Fibroblast of gingiva (primary cell): ENCODE measurements around the gene FCN1.

Source experiments
- DNase-seq: peaks from one replicate; pipeline ENCODE4 v3.0.0-alpha.2; 2011; ENCODE audit warnings: low read depth

Gene FCN1

GRCh38 chr9:134951461-134951860, 33.7 kb upstream of the FCN1 start:
- DNase-seq: no peak

DNA sequence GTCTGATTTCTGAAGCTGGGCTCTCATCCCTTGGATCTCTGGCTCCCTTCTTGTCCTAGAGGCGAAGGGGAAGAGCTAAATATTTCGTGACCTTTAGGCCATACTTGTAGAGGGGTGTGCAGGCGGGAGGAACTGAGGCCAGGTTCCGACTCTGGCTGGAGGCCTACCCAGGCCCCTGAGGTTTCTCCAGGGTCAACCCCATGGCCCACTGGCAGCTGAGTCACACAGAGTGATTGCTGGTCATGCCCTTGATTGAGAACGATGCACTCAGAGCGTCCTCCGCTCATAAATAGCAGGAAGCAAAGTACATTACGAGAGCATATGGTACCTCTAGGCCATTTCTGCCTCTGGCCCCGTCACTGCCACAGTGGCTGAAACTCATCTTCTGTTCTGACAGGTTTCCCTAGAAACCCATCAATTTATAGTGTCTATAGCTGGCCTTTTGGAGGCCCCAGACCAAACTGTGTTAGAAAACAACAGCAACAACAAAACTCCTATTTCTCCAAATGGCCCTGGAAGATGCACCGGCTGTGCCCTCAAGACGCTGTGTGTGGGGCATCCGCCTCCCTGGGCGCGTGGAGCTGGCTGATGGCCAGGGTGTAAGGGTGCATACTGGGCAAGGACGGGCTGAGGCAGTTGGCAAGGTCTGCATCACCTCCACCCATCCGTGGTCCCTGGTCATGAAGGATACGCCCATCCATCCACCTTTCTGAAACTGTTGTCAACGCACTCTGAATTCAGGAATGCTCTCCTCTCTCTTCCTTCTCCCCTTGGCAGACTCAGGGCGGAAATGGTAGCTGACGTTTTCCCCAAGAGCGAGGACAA, 32.9 kb upstream of the FCN1 start:
- no peak for DNase-seq

GRCh38 chr9:134949681-134950385, 32.1 kb upstream of the FCN1 start:
- DNase-seq: no peak

GRCh38 chr9:134948149-134948548, 30.4 kb upstream of the FCN1 start:
- DNase-seq: no peak

DNA sequence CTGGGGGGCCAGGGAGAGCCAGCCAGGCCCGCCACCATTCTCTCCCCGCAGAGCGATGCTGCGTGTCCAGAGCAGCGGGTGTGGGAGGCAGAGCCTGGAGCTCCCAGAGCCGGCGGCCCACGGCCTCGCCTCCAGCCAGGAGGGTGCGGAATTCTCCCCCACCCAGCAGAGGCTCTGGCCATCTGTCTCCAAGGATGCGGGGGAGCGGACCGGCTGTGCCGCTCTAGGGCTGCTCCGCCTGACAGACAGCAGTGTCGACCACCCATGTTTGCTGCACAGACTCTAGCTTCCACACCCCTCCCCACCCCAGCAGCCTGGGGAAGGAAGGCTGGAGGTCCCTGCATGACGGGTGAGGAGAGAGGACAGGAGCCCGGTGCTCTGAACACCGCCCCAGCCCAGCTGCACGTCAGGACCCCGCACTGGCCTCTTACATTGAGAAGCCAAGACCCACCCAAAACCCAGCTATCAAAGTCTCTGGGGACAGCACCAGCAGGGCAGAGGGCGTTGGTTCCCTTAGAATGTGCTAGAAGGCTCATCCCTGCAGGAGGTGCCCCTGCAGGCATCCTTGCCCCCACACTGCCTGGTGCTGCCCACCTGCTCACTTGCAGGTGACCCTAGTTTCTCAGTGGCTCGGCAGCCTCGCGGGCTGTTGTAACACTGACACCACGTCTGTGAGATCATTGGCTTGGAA, 29.7 kb upstream of the FCN1 start:
- no peak for DNase-seq

- DNase-seq: no peak
Measured at GRCh38 chr9:134946663-134947062, 29.0 kb upstream of the FCN1 start.

DNA sequence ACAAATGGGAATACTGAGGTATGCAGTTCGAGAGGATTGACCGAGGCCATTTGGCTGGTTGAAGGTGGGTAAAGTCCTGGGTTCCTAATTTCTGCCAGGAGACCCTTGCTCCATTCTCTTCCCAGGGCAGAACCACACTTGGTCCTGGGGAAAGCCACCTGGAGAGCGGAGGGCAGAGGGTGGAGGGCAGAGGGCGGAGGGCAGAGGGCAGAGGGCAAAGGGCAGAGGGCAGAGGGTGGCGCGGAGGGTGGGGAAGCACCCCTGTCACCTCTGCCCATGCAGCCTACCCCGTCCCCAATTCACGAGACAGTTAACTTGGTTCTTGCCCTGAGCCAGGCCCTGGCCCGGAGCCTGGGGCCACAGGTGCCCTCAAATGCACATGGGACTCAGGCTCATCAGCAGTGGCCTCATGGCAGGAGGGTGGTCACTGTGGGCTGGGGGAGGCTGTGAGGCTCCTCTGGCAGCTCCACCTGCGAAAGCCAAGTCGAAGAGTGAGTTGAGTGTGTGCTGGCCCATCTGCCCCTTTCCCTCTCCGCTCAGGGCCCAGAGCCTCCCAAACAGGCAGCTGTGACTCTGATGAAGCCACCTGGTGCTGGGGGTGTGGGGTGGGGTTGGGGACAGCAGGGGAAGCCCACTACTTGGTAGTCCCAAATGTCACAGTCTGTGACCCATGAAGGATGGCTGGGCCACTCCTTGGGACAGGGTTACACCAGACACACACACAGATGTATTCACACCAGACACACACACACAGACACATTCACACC, 28.0 kb upstream of the FCN1 start:
- DNase-seq: no peak

DNA sequence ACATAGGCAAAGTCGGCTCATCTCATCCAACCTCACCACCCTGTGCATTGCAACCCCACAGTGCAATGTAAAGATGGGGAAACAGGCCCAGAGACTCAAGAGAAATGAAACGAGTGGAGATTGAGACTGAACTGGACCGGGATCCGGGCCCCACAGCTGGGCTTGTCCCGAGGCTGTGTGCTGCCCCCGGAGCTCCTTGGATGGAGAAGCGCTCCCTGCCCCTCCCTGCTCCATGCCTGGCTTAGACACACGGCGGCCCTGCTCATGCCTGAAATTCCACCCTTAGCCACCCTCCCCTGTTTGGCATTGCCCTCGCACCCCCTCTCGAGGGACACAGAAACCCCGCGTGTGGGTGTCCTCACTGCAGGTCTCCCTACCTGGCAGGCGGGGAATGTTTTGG, 27.2 kb upstream of the FCN1 start:
- no peak for DNase-seq

DNA sequence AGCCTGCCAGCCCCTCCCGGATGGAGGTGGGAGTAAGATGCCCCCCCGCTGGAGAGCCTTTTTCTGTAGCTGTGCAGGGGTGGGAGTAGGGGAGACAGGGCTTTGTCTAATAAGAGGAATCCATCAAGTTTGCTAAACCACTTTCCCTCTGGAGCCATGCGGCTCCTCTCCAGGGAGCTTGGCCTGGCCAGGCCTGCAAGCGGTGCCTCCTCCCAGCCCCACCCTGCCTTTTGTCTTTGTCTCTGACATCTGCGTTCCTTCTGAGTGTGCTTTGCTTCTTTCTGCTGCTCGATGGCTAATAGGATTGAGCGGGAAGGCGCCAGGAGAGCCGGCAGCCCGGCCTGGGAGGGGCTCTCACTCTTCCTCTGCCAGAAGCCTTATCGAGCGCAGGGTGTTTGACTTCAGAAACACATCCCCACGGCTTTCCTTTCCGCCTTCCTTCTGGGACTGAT, 26.7 kb upstream of the FCN1 start:
- no peak for DNase-seq

GRCh38 chr9:134943836-134944235, 26.1 kb upstream of the FCN1 start:
- no peak for DNase-seq

- no peak for DNase-seq
Measured at GRCh38 chr9:134943411-134943810, 25.7 kb upstream of the FCN1 start.

DNA sequence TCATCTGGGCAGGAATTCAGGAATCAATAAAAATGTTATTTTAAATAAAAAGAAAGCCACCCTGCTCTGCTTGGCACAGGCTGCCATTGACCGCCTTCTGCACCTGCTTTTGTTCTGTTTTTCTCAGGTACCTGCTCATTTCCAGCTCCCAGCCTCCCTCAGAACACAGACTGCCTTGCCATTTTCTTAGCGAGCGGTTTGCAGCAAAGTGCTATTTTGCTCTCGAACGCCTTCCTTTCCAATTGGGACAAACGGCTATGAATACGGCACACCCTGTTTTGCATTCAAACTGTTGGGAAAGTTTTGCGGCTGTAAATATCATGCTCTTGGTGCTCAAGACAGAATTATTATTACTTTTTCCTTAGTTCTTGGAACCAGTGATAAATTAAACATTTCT, 25.1 kb upstream of the FCN1 start:
- DNase-seq: no peak

DNA sequence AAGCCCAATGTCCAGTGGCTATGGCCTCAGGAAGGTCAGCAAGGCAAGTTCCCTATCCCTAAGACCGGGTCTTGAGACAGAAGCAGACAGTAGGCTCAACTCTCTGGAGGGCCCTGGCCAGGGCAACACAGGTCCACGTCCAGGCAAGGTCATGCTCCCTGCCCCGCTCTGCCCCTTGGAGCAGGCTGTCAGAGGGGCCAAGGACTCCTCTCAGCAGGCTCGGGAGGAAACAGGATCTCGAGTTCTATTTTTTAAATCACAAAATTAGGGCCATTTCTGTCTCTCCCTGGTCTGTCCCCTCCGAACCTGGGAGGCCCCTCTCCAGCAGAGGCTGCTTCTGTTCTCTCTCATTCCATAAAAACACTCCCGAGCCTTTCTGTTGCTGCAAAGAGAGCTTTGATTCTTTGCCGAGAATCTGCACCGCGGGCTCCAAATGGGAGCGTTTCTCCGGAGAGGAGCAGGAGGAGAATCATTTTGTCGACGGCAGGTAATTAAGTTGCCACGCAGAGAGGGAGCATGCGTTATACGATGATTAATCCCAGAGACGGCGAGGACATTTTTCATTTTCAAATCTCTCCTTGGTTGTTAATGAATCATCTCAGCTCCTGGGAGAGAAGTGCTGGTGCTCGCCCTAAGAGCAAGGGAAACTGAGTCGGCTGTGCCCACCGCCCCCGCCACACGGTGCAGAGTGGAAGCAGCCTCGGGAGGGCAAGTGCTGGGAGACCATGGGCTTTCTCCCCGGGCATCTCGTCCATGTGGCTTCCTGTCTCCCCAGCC, 24.5 kb upstream of the FCN1 start:
- DNase-seq: no peak

DNA sequence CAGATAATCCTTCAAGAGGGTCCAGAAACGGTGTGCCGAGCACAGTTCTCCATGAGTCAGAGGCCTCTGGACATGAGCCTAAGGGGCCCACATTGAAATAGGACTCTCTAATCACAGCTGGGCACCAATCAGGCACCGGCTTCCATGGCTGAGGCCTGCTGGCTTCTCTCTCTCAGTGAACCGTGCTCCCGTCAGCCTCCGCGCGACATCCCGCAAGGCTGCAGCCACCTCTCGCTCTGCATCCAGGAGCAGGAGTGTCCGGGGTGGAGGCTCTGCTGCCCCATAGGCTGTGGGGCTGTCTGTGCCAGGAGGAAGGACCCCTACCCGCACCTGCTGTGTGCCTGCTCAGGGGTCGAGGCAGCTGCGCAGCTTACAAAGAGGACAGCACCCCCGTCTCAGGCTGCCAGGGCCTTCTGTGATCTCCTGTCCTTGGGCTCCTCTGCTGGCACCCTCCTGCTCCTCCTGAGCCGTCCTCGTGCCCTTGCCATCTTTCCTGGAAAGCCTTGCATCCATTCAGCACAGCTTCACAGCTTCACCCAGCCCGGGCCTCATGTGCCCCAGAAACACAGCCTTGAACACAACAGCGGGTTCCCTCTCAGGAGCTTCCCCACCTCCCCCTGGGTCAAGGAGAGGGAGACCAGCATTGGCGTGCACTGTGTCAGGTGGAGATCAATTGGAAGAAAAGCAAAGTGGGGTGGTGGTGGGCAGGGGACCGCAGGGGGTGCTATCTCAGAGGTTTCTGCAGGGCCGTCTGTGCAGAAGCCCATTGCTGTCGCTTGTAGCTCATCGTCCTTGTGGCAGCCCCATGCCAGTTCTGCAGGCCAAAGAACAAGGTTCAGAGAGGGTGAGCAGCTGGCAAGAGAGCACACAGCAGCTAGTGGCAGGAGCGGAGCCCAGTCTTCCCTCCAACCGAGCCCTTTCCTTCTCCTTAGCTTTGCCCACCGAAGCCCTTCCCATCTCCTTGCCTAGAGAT, 22.8 kb upstream of the FCN1 start:
- no peak for DNase-seq

- DNase-seq: no peak
Measured at GRCh38 chr9:134939836-134940235, 22.1 kb upstream of the FCN1 start.

GRCh38 chr9:134939080-134939733, 21.5 kb upstream of the FCN1 start:
- DNase-seq: no peak

GRCh38 chr9:134938346-134939079, 20.8 kb upstream of the FCN1 start:
- DNase-seq: no peak

DNA sequence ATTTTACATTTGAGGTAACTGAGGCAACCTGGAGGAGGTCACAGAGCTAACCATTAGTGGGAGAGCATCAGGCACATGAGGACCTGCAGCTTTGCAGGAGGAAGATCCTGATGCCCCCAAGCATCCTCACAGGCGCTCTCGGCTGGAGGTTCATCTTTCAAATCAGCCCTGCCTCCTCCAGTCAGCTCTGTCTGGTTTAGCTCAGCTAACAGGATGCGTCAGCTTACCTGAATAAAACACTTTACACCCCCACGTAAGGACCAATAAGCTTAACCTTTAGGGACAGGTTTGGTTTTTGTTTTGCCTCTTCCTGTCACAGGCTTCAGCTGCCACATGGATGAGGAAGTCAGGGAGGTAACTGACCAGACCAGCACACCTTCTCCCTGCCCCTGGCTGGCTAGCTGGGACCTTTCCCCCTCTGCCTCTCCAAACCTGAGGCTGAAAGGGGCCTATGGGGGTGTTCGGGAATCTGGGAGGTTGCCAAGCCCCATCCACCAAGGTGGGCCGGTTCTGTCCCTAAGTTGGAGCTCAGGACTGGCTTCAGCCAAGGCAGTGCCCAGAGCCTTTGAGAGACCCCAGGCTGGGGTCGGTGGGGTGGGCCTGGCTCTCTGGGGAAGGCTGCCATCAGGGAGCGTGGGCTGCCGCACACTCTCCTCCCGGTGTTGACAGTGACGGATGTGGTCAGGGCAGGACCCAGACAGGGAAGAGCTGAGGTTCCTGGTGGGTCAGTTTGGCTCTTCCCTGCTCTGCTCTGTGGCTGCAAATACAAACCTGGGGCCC, 20.0 kb upstream of the FCN1 start:
- DNase-seq: no peak
